ENCODE measurements around the gene PTN. TPM values are rescaled to one million over a fixed set of nuclear protein-coding genes. Genes with fewer than 3 reads are reported as not detected.

PTN gene
- polyA plus RNA-seq, 1 experiment, result 168 TPM

DNA sequence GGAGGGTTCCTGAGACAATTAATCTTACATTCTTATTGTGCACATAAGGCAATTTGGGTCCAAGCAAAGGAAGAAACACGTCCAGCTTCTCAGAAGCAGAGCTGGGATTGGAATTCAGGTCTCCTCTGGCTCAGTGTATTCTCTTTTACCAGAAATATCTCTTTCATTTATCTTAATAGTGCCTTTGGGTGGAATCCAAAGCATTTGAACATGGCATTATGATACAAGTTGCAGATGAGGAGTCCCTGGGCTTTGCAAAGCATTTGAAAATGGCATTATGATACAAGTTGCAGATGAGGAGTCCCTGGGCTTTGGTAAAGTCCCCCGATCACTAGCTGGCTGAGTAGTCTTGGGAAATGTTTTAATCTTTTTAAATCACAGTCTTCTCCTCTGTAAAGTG is 30.0 kb upstream of the PTN start:
- TF ChIP-seq CTCF (IDR thresholded peaks at IDR 0.05; ENCODE audit: low read depth, low read length), result no peak
- CTCF ChIA-PET, result no interaction called here
- no peak for DNase-seq (ENCODE audit: low read depth, low spot score)
- POLR2A ChIA-PET, result no interaction called here
- H3K27ac ChIP-seq (ENCODE audit: low read depth, low read length), result no peak overlapping the region
- no peaks in the 10 kb centered on the region for H3K9me3 ChIP-seq (ENCODE audit: control insufficient read depth, insufficient read depth, low read length)
- H3K27me3 ChIP-seq (ENCODE audit: control insufficient read depth, insufficient read depth, low read length), result no peaks in the 10 kb centered on the region
- H3K4me3 ChIP-seq (ENCODE audit: low read depth, low read length), result no peak overlapping the region

DNA sequence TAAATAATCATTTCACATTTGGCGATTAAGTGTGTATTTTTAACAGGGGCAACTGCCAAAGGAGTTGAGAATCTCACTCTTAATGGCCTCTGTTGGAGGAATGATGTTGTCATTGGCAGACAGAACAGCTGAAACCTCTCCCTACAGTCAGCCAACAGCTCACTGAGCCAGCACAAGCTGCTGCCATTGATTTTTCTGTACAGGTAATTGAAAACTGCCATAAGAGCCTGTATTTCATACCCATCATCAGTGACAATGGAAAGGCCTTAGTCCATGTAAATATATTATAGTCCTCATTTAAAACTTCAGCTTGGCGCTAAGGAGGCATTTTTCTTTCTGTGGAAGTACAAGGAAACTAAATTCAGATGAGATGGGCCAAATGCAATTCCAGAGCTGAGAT is 28.1 kb upstream of the PTN start:
- Histone ChIP-seq H3K27me3 (ENCODE audit: control insufficient read depth, insufficient read depth, low read length) (no peaks in the 10 kb centered on the region), H3K9me3 (ENCODE audit: control insufficient read depth, insufficient read depth, low read length) (peaks cover 4% of the 10 kb centered on the region; the same call in 1 of the 2 replicates), H3K4me3 (ENCODE audit: low read depth, low read length) (no peak overlapping the region), H3K27ac (ENCODE audit: low read depth, low read length) (no peak overlapping the region)
- CTCF ChIA-PET, result no interaction called here
- no peak for TF ChIP-seq CTCF (IDR thresholded peaks at IDR 0.05; ENCODE audit: low read depth, low read length)
- DNase-seq (ENCODE audit: low read depth, low spot score), result no peak
- POLR2A ChIA-PET, result no interaction called here

- Histone ChIP-seq H3K27me3 (ENCODE audit: control insufficient read depth, insufficient read depth, low read length) (no peaks in the 10 kb centered on the region), H3K4me3 (ENCODE audit: low read depth, low read length) (no peak overlapping the region), H3K9me3 (ENCODE audit: control insufficient read depth, insufficient read depth, low read length) (peaks cover 7% of the 10 kb centered on the region; the same call in 1 of the 2 replicates), H3K27ac (ENCODE audit: low read depth, low read length) (no peak overlapping the region)
- POLR2A ChIA-PET, result no interaction called here
- CTCF ChIA-PET, result no interaction called here
- TF ChIP-seq CTCF (IDR thresholded peaks at IDR 0.05; ENCODE audit: low read depth, low read length), result no peak
- DNase-seq (ENCODE audit: low read depth, low spot score), result no peak
Measured at GRCh38 chr7:137366995-137367394, 23.5 kb upstream of the PTN start.

DNA sequence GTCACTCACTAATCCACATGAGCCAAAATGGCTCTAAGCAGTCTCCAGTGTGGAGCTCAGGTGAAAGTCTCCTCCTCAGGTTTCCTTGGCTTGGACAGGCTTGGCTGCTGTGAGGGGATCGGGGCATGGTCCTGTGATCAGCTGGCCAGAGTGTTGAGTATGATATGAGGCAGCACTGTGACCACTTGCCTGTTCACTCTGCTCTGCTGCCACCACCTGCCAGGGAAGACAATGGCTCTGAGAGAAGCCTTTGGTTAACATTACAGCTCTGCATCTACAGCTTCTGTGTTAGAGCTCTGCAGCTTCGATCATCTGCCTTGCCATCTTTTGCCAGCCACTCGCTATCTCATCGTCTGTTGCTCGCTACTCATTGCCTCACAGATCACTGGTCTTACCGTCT is 20.1 kb upstream of the PTN start:
- ChIA-PET CTCF (no interaction called here), POLR2A (no interaction called here)
- no peak for DNase-seq (ENCODE audit: low read depth, low spot score)

GRCh38 chr7:137360087-137360679 is 16.6 kb upstream of the PTN start:
- no peak for TF ChIP-seq CTCF (IDR thresholded peaks at IDR 0.05; ENCODE audit: low read depth, low read length)
- DNase-seq (ENCODE audit: low read depth, low spot score), result no peak
- Histone ChIP-seq H3K9me3 (ENCODE audit: control insufficient read depth, insufficient read depth, low read length) (peaks cover 10% of the 10 kb centered on the region; the same call in 1 of the 2 replicates), H3K27ac (ENCODE audit: low read depth, low read length) (no peak overlapping the region), H3K27me3 (ENCODE audit: control insufficient read depth, insufficient read depth, low read length) (no peaks in the 10 kb centered on the region), H3K4me3 (ENCODE audit: low read depth, low read length) (no peak overlapping the region)
- CTCF ChIA-PET, result no interaction called here
- POLR2A ChIA-PET, result no interaction called here

More for the DNA sequence above, 20.1 kb upstream of the PTN start:
- H3K9me3 ChIP-seq (ENCODE audit: control insufficient read depth, insufficient read depth, low read length), result peaks cover 13% of the 10 kb centered on the region; the same call in 1 of the 2 replicates
- no peak overlapping the region for H3K27ac ChIP-seq (ENCODE audit: low read depth, low read length)
- H3K4me3 ChIP-seq (ENCODE audit: low read depth, low read length), result no peak overlapping the region
- TF ChIP-seq CTCF (IDR thresholded peaks at IDR 0.05; ENCODE audit: low read depth, low read length), result no peak
- H3K27me3 ChIP-seq (ENCODE audit: control insufficient read depth, insufficient read depth, low read length), result no peaks in the 10 kb centered on the region

Data from AG04450 (cell line).